PC-3 (cell line): Measurements from ENCODE around the gene IL17REL. TPM values are rescaled to one million over a fixed set of nuclear protein-coding genes. Genes with fewer than 3 reads are reported as not detected.

Experiments
- ATAC-seq: fragments of 200-7000 bp; cut with Tn5 transposase; 2 replicates; pipeline ENCODE4 v1.9.1; 2020; ENCODE audit warnings: mild to moderate bottlenecking, moderate library complexity
- BruUV-seq: library from RNA; stranded (reverse); fragments of 400-500 nt; replicated peaks from 2 replicates; lab custom pipeline; 2021; lab: Mats Ljungman, UMichigan
- CTCF ChIA-PET: fragments of 300-600 bp; sonication (Branson Sonifier 250); formaldehyde crosslinking; loops from one replicate; lab custom pipeline; 2022; ENCODE audit warnings: antibody characterized with exemption; lab: Charles Lee
- POLR2A ChIA-PET: fragments of 300-600 bp; sonication (Branson Sonifier 250); formaldehyde crosslinking; loops from one replicate; lab custom pipeline; 2022; ENCODE audit warnings: antibody characterized with exemption; ENCODE audit not compliant: unreplicated experiment; lab: Charles Lee
- DNase-seq: peaks from one replicate; pipeline ENCODE4 v3.0.0-alpha.2; 2015
- H2AFZ ChIP-seq: fragments of 300-600 bp; sonication (generic); 2 replicates; pipeline ENCODE4 v1.6.0; 2016; ENCODE audit warnings: antibody characterized with exemption, low read length
- H3F3A ChIP-seq: fragments of 300-600 bp; sonication (generic); one replicate; pipeline ENCODE4 v1.6.0; 2017; ENCODE audit warnings: antibody characterized with exemption, low read length, control low read depth, mild to moderate bottlenecking; ENCODE audit not compliant: unreplicated experiment
- H3K27ac ChIP-seq: fragments of 300-600 bp; sonication (generic); 2 replicates; pipeline ENCODE4 v1.5.1; 2016; ENCODE audit warnings: mild to moderate bottlenecking, low read length
- H3K27me3 ChIP-seq: fragments of 300-600 bp; sonication (generic); 2 replicates; pipeline ENCODE4 v1.6.1; 2016; ENCODE audit warnings: low read length, mixed read lengths
- H3K36me3 ChIP-seq: fragments of 300-600 bp; sonication (generic); 2 replicates; pipeline ENCODE4 v1.6.1; 2016; ENCODE audit warnings: low read depth, mixed run types, low read length, mixed read lengths
- H3K4me1 ChIP-seq: fragments of 300-600 bp; sonication (generic); 2 replicates; pipeline ENCODE4 v1.5.1; 2016; ENCODE audit warnings: low read length; ENCODE audit not compliant: insufficient read depth
- H3K4me2 ChIP-seq: fragments of 300-600 bp; sonication (generic); 2 replicates; pipeline ENCODE4 v1.6.0; 2016; ENCODE audit warnings: low read length
- H3K4me3 ChIP-seq: fragments of 300-600 bp; sonication (generic); 2 replicates; pipeline ENCODE4 v1.5.1; 2016; ENCODE audit warnings: mild to moderate bottlenecking, low read length, mixed read lengths
- H3K79me2 ChIP-seq: fragments of 300-600 bp; sonication (generic); 2 replicates; pipeline ENCODE4 v1.6.1; 2017; ENCODE audit warnings: low read length, mixed read lengths
- H3K9ac ChIP-seq: fragments of 300-600 bp; sonication (generic); 2 replicates; pipeline ENCODE4 v1.6.0; 2016; ENCODE audit warnings: mild to moderate bottlenecking, low read length
- H3K9me2 ChIP-seq: fragments of 300-600 bp; sonication (generic); replicated peaks from 2 replicates; pipeline ENCODE4 v1.6.1; 2016; ENCODE audit warnings: mixed run types, low read length, mixed read lengths
- H3K9me3 ChIP-seq: fragments of 300-600 bp; sonication (generic); 2 replicates; pipeline ENCODE4 v1.6.1; 2016; ENCODE audit warnings: low read length, mixed read lengths
- H4K20me1 ChIP-seq: fragments of 300-600 bp; sonication (generic); 2 replicates; pipeline ENCODE4 v1.6.1; 2016; ENCODE audit warnings: low read length, mixed read lengths
- CTCF ChIP-seq: fragments of 300-600 bp; sonication (generic); conservative IDR thresholded peaks from 2 replicates; pipeline ENCODE4 v1.5.1; 2017; ENCODE audit warnings: antibody characterized with exemption, low read depth, mild to moderate bottlenecking, low read length
- EZH2 ChIP-seq: fragments of 300-600 bp; sonication (generic); IDR thresholded peaks from one replicate; pipeline ENCODE4 v1.6.1; 2017; ENCODE audit warnings: antibody characterized with exemption, mild to moderate bottlenecking, low read length; ENCODE audit not compliant: unreplicated experiment
- EZH2phosphoT487 ChIP-seq: fragments of 300-600 bp; sonication (generic); IDR thresholded peaks from 2 replicates; pipeline ENCODE4 v1.6.1; 2018; ENCODE audit warnings: mild to moderate bottlenecking, antibody characterized with exemption, low read length, borderline replicate concordance
- intact Hi-C: fragments of 100-400 bp; cut with micrococcal nuclease; formaldehyde crosslinking; loops from 2 replicates; pipeline ENCODE4 v1.9.0; 2023
- total RNA-seq: library from RNA; depleted of rRNA; stranded (reverse); fragments of >200 nt; gene quantifications from 2 replicates; pipeline ENCODE4 v1.2.3, GENCODE V29; 2014

The IL17REL gene
- total RNA-seq, 1 experiment from 2014 or later, result 0.04 TPM

GRCh38 chr22:49962751-49963646 lies 49.6 kb downstream of the IL17REL start:
- no peaks in the 10 kb centered on the region for H3K9me2 ChIP-seq
- POLR2A ChIA-PET, result interaction anchor here (0.7 kb wide), 1 partner anchor 14 kb away, joined by 4 read pairs; no protein-coding TSS in a partner anchor
- no peak for TF ChIP-seq CTCF
- TF ChIP-seq EZH2, result no peak
- no peak for TF ChIP-seq EZH2phosphoT487
- H3K4me3 ChIP-seq, result peak overlapping the region; percentile 89
- peak overlapping the region; percentile 91 for H3K4me2 ChIP-seq
- peaks cover 25% of the 10 kb centered on the region for H4K20me1 ChIP-seq
- H3F3A ChIP-seq, result no peaks in the 10 kb centered on the region
- H3K9me3 ChIP-seq, result no peaks in the 10 kb centered on the region
- peaks cover 19% of the 10 kb centered on the region for H3K36me3 ChIP-seq
- ATAC-seq (no peak), DNase-seq (no peak)
- intact Hi-C loops, result no loop called here
- H3K9ac ChIP-seq, result peak overlapping the region; percentile 78
- no peak overlapping the region for H2AFZ ChIP-seq
- no TSS peak for BruUV-seq
- H3K4me1 ChIP-seq, result peaks cover 26% of the 10 kb centered on the region
- H3K27ac ChIP-seq, result peak overlapping the region; percentile 59
- CTCF ChIA-PET, result no interaction called here
- no peaks in the 10 kb centered on the region for H3K27me3 ChIP-seq
- peaks cover 34% of the 10 kb centered on the region for H3K79me2 ChIP-seq

GRCh38 chr22:49962012-49962750 lies 50.4 kb downstream of the IL17REL start:
- BruUV-seq, result no TSS peak
- DNase-seq (peak; percentile 83), ATAC-seq (peak; percentile 16)
- Histone ChIP-seq H3K4me3 (peak overlapping the region; percentile 89), H3K27me3 (no peaks in the 10 kb centered on the region), H3F3A (no peaks in the 10 kb centered on the region), H3K36me3 (peaks cover 19% of the 10 kb centered on the region), H2AFZ (no peak overlapping the region), H3K9me2 (no peaks in the 10 kb centered on the region), H3K9ac (peak overlapping the region; percentile 78), H3K4me1 (peaks cover 26% of the 10 kb centered on the region), H4K20me1 (peaks cover 25% of the 10 kb centered on the region), H3K9me3 (no peaks in the 10 kb centered on the region), H3K27ac (peak overlapping the region; percentile 59), H3K79me2 (peaks cover 34% of the 10 kb centered on the region), H3K4me2 (peak overlapping the region; percentile 91)
- intact Hi-C loops, result no loop called here
- ChIA-PET CTCF (no interaction called here), POLR2A (interaction anchor here (0.6 to 0.7 kb wide), 2 partner anchors 13 to 192 kb away, joined by 4 read pairs; no protein-coding TSS in a partner anchor)
- no peak for TF ChIP-seq EZH2
- TF ChIP-seq CTCF, result no peak
- TF ChIP-seq EZH2phosphoT487, result no peak
